Stomach (tissue), 4 donors: ENCODE results near the gene TOB2.

Experiments used
- CTCF ChIP-seq, 7 experiments: fragments of 450-650 bp in 4 of 7; fragments of 200-600 bp in 3 of 7; sonication (generic) in 3 of 7; IDR thresholded peaks; one replicate each; pipeline ENCODE4 v1.5.1; 2016 to 2019; ENCODE audit warnings: antibody characterized with exemption in 7 of 7, control low read depth in 2 of 7, mild to moderate bottlenecking in 1 of 7
- POLR2A ChIP-seq, 4 donors: fragments of 450-650 bp; IDR thresholded peaks; one replicate each; pipeline ENCODE4 v1.6.1; 2016; ENCODE audit warnings: antibody characterized with exemption in 4 of 4, control low read depth in 2 of 4, mild to moderate bottlenecking in 1 of 4, moderate library complexity in 1 of 4

DNA sequence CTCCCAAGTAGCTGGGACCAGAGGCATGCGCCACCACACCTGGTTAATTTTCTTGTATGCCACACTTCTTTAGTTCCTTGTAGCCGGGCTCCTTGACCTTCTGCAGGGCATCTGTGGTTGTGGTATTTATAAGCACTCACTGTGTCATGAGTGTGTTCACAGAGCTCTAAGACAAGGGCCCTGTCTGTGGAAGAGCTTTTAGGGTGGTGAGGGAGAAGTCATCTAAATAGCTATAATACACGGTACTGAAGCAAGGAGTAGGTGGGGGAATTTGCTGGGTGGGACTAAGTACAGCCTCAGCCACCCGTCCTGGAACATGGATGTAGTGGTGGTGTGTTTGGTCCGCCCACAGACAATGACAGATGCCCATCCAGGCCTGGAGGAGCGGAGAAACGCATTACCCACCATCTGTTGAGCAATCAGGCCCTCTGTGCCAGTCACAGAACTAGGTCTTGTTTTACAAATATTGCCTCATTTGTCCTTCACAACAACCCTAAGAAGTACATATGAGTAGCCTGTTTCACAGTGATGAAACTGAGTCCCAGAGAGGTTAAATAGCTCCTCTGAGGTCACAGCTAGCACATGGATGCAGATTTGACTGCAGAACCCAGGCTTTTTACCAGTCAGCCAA lies 32.4 kb upstream of the TOB2 start:
- TF ChIP-seq POLR2A (IDR thresholded peaks at IDR 0.05) (no peak), CTCF (IDR thresholded peaks at IDR 0.05) (no peak)
